Endodermal cell (in vitro differentiated cells): ENCODE data around the gene SPRED2. TPM values are rescaled to one million over a fixed set of nuclear protein-coding genes. Genes with fewer than 3 reads are reported as not detected.

Experiments
- DNase-seq: peaks from one replicate; pipeline ENCODE4 v3.0.0-alpha.2; 2017
- H3K27ac ChIP-seq: 2 replicates; pipeline ENCODE4 v1.5.1; 2013; ENCODE audit warnings: mild to moderate bottlenecking, low read depth, low read length, moderate library complexity
- H3K27me3 ChIP-seq: 2 replicates; pipeline ENCODE4 v1.6.1; 2013; ENCODE audit warnings: mild to moderate bottlenecking, low read length, moderate library complexity; ENCODE audit not compliant: insufficient read depth, control insufficient read depth, poor library complexity, severe bottlenecking
- H3K36me3 ChIP-seq: 2 replicates; pipeline ENCODE4 v1.7.0; 2013; ENCODE audit warnings: mild to moderate bottlenecking, low read length, moderate library complexity; ENCODE audit not compliant: control insufficient read depth, insufficient read depth
- H3K4me1 ChIP-seq: one replicate; pipeline ENCODE4 v1.7.0; 2013; ENCODE audit warnings: low read length; ENCODE audit not compliant: control insufficient read depth, insufficient read depth
- H3K4me3 ChIP-seq: 2 replicates; pipeline ENCODE4 v1.5.1; 2013; ENCODE audit warnings: mild to moderate bottlenecking, low read length, moderate library complexity
- H3K9ac ChIP-seq: 2 replicates; pipeline ENCODE4 v1.6.1; 2013; ENCODE audit warnings: mild to moderate bottlenecking, low read length, moderate library complexity; ENCODE audit not compliant: poor library complexity, severe bottlenecking; ENCODE audit errors: extremely low read depth
- H3K9me3 ChIP-seq: 2 replicates; pipeline ENCODE4 v1.6.1; 2013; ENCODE audit warnings: mild to moderate bottlenecking, low read length, moderate library complexity; ENCODE audit not compliant: control insufficient read depth
- H3K27ac Mint-ChIP-seq: 2 replicates; pipeline ENCODE4 v1.8.0; 2020; ENCODE audit warnings: mixed read lengths
- H3K27me3 Mint-ChIP-seq: 2 replicates; pipeline ENCODE4 v1.8.0; 2021; ENCODE audit warnings: mild to moderate bottlenecking, mixed read lengths; ENCODE audit not compliant: insufficient read depth
- H3K36me3 Mint-ChIP-seq: 2 replicates; pipeline ENCODE4 v1.8.0; 2020; ENCODE audit warnings: low read depth, mixed read lengths
- H3K4me1 Mint-ChIP-seq: 2 replicates; pipeline ENCODE4 v1.8.0; 2020; ENCODE audit warnings: mixed read lengths
- H3K4me3 Mint-ChIP-seq: 2 replicates; pipeline ENCODE4 v1.8.0; 2020; ENCODE audit warnings: mild to moderate bottlenecking, moderate library complexity, mixed read lengths
- H3K9me3 Mint-ChIP-seq: 2 replicates; pipeline ENCODE4 v1.8.0; 2020; ENCODE audit warnings: mild to moderate bottlenecking, mixed read lengths
- WGBS, 2 experiments: methylation state at CpG; one replicate each; pipeline versions ENCODE4 v1.1.5 to v1.1.7; 2013; ENCODE audit warnings: missing lambda C conversion rate in 2 of 2, mixed read lengths in 1 of 2; ENCODE audit not compliant: insufficient coverage in 1 of 2, insufficient read length in 1 of 2; 5-methylcytosine and 5-hydroxymethylcytosine counted together
- total RNA-seq, 2 donors: library from RNA; stranded (reverse); fragmentation: NEBNext Ultra II Directional in 1 of 2; extraction: Animal tissue kit (Norgen Biotek cat#: 25700) in 1 of 2; gene quantifications; 2 replicates in 1 of 2; 3 replicates in 1 of 2; pipeline ENCODE4 v1.2.1, GENCODE V29; 2021
- TF ChIP-seq, protein P1 (sequence below): fragments of 200-600 bp; sonication (generic); conservative IDR thresholded peaks from 2 replicates; pipeline ENCODE4 v1.5.0; 2021; ENCODE audit warnings: antibody characterized with exemption, mild to moderate bottlenecking

SPRED2 gene
- total RNA-seq, 2 donors from 2014 or later: 60.3 to 70.1 TPM

DNA sequence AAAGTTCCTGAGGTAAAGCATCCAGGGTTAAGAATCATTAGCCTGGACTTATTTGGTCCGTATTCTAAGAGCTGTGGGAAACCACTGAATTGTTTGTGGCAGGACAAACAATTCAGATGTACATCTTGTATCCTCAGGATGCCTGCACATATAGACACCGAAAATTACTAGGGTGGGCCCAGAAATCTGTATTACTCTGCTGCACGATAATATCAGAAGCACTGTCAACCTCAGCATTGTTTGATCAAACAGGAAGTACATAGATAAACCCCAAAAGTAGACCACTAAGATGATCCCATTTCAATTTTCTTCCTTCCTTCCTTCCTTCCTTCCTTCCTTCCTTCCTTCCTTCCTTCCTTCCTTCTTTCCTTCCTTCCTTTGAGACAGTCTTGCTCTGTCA is 34.2 kb upstream of the SPRED2 start:
- no peak overlapping the region for H3K9ac ChIP-seq
- Mint-ChIP-seq H3K9me3 (no peaks in the 10 kb centered on the region), H3K4me3 (no peak overlapping the region), H3K36me3 (no peaks in the 10 kb centered on the region), H3K27me3 (peaks cover 8% of the 10 kb centered on the region), H3K27ac (no peak overlapping the region), H3K4me1 (no peaks in the 10 kb centered on the region)
- TF ChIP-seq, protein P1, sequence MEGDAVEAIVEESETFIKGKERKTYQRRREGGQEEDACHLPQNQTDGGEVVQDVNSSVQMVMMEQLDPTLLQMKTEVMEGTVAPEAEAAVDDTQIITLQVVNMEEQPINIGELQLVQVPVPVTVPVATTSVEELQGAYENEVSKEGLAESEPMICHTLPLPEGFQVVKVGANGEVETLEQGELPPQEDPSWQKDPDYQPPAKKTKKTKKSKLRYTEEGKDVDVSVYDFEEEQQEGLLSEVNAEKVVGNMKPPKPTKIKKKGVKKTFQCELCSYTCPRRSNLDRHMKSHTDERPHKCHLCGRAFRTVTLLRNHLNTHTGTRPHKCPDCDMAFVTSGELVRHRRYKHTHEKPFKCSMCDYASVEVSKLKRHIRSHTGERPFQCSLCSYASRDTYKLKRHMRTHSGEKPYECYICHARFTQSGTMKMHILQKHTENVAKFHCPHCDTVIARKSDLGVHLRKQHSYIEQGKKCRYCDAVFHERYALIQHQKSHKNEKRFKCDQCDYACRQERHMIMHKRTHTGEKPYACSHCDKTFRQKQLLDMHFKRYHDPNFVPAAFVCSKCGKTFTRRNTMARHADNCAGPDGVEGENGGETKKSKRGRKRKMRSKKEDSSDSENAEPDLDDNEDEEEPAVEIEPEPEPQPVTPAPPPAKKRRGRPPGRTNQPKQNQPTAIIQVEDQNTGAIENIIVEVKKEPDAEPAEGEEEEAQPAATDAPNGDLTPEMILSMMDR: no peak
- no peaks in the 10 kb centered on the region for H3K4me1 ChIP-seq
- no peak overlapping the region for H3K4me3 ChIP-seq
- H3K27ac ChIP-seq: no peak overlapping the region
- no peak for DNase-seq
- WGBS, 2 experiments: 96 to 97% methylated on average over 3 of the region's 3 CpGs
- no peaks in the 10 kb centered on the region for H3K27me3 ChIP-seq
- H3K36me3 ChIP-seq: no peaks in the 10 kb centered on the region
- H3K9me3 ChIP-seq: no peaks in the 10 kb centered on the region

- Mint-ChIP-seq H3K4me1 (no peaks in the 10 kb centered on the region), H3K27ac (no peak overlapping the region), H3K4me3 (no peak overlapping the region), H3K36me3 (no peaks in the 10 kb centered on the region), H3K27me3 (peaks cover 13% of the 10 kb centered on the region), H3K9me3 (no peaks in the 10 kb centered on the region)
- Histone ChIP-seq H3K4me1 (no peaks in the 10 kb centered on the region), H3K9ac (no peak overlapping the region), H3K9me3 (no peaks in the 10 kb centered on the region), H3K27me3 (no peaks in the 10 kb centered on the region), H3K4me3 (no peak overlapping the region), H3K36me3 (no peaks in the 10 kb centered on the region), H3K27ac (no peak overlapping the region)
- TF ChIP-seq, protein P1: no peak
- WGBS, 2 experiments: 88% methylated on average over 5 of the region's 5 CpGs; no CpG with 5 or more reads in 1 of the 2 experiments
- DNase-seq: no peak
Measured at GRCh38 chr2:65465857-65466256, 33.5 kb upstream of the SPRED2 start.

DNA sequence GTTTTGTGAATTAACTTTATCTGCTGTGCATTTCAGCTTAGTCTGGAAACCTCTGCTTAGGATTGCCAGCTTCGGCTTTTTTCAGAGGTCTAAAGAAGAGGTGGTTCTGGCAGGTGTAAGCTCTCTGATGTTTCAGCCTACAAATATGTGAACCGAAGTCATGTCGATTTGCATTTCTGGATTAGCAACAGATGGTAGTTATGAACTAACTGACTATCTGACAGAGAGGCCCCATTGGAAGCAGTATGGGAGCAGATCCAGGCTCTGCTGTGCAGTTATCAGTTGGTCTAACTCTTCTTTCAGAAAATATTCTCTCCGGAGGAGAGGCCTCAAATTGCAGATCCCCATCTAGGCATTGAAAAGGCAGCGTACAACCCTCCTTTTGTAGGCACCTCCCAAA is 32.7 kb upstream of the SPRED2 start:
- no peak overlapping the region for H3K4me3 Mint-ChIP-seq

More for the DNA sequence above, 32.7 kb upstream of the SPRED2 start:
- no peaks in the 10 kb centered on the region for H3K36me3 ChIP-seq
- peaks cover 15% of the 10 kb centered on the region for H3K27me3 Mint-ChIP-seq
- no peak overlapping the region for H3K9ac ChIP-seq
- H3K27ac Mint-ChIP-seq: no peak overlapping the region
- TF ChIP-seq, protein P1: no peak
- H3K9me3 Mint-ChIP-seq: no peaks in the 10 kb centered on the region
- no peaks in the 10 kb centered on the region for H3K36me3 Mint-ChIP-seq
- H3K27me3 ChIP-seq: no peaks in the 10 kb centered on the region
- no peak for DNase-seq
- no peak overlapping the region for H3K27ac ChIP-seq
- no peak overlapping the region for H3K4me3 ChIP-seq
- 85 to 90% methylated on average over 4 to 5 of the region's 5 CpGs for WGBS, 2 experiments
- no peaks in the 10 kb centered on the region for H3K9me3 ChIP-seq
- H3K4me1 Mint-ChIP-seq: no peaks in the 10 kb centered on the region
- H3K4me1 ChIP-seq: no peaks in the 10 kb centered on the region
